Placental pericyte (primary cell): Measurements from ENCODE around the gene GPR137B. TPM values are rescaled to one million over a fixed set of nuclear protein-coding genes. Genes with fewer than 3 reads are reported as not detected.

ENCODE experiments used
- total RNA-seq: library from RNA; depleted of rRNA; stranded (reverse); fragments of >200 nt; gene quantifications from 2 replicates; pipeline ENCODE4 v1.2.3, GENCODE V29; 2012

Gene GPR137B, protein sequence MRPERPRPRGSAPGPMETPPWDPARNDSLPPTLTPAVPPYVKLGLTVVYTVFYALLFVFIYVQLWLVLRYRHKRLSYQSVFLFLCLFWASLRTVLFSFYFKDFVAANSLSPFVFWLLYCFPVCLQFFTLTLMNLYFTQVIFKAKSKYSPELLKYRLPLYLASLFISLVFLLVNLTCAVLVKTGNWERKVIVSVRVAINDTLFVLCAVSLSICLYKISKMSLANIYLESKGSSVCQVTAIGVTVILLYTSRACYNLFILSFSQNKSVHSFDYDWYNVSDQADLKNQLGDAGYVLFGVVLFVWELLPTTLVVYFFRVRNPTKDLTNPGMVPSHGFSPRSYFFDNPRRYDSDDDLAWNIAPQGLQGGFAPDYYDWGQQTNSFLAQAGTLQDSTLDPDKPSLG
- 19.5 and 19.9 TPM in 2 replicates for total RNA-seq

DNA sequence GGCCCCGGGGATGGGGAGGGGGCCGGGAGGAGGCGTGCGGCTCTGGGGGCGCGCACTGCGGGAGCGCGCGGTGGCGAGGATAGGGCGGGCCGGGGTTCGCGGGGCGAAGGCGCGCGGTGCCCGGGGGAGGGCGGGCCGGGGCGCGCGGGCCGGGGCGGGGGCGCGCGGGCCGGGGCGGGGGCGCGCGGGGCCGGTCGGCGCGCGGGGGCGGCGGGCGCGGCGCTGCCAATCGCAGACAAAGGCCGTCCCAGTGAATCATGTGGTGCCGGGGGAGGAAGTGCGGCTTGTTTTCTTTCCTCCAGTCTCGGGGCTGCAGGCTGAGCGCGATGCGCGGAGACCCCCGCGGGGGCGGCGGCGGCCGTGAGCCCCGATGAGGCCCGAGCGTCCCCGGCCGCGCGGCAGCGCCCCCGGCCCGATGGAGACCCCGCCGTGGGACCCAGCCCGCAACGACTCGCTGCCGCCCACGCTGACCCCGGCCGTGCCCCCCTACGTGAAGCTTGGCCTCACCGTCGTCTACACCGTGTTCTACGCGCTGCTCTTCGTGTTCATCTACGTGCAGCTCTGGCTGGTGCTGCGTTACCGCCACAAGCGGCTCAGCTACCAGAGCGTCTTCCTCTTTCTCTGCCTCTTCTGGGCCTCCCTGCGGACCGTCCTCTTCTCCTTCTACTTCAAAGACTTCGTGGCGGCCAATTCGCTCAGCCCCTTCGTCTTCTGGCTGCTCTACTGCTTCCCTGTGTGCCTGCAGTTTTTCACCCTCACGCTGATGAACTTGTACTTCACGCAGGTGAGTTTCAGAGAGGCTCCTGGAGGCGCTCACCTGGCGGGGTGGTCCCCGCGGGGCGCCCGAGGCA lies at the start of gene GPR137B:
Gene GPR137B, plus strand, starts transcription at position 287 of the 851 bp plus-strand sequence. Its CDS starts 84 bp downstream, at position 371.

Other genes with a start within 250 kb of the GPR137B start
- 145 and 154 TPM in 2 replicates for gene NID1, start 77.4 kb upstream of the GPR137B start, total RNA-seq
- gene ERO1B, start 139.4 kb downstream of the GPR137B start, total RNA-seq, result 3.7 and 26.7 TPM in 2 replicates